ENCODE measurements around the gene ATP6V1G1. TPM values are rescaled to one million over a fixed set of nuclear protein-coding genes. Genes with fewer than 3 reads are reported as not detected.

Gene ATP6V1G1
- total RNA-seq, 1 donor from 2014 or later = 111 TPM

DNA sequence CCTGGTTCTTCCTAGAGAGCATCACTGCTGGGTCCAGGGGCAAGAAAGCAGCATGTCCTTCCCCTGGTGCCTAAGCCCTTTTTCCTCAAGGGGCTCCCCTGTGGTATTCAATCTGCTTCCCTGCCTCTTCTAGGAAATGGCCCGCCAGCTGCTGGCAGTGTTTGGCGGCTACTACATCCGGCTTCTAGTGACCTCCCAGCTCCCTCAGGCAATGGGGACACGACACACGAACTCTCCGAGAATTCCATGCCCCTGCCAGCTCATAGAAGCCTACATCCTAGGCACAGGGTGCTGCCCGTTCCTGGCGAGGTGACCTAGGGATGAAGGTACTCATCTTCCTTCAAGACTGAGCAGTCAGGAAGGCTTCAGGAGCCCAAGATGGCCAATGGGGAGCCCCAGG is 55.4 kb downstream of the ATP6V1G1 start:
- TF ChIP-seq, protein P1, sequence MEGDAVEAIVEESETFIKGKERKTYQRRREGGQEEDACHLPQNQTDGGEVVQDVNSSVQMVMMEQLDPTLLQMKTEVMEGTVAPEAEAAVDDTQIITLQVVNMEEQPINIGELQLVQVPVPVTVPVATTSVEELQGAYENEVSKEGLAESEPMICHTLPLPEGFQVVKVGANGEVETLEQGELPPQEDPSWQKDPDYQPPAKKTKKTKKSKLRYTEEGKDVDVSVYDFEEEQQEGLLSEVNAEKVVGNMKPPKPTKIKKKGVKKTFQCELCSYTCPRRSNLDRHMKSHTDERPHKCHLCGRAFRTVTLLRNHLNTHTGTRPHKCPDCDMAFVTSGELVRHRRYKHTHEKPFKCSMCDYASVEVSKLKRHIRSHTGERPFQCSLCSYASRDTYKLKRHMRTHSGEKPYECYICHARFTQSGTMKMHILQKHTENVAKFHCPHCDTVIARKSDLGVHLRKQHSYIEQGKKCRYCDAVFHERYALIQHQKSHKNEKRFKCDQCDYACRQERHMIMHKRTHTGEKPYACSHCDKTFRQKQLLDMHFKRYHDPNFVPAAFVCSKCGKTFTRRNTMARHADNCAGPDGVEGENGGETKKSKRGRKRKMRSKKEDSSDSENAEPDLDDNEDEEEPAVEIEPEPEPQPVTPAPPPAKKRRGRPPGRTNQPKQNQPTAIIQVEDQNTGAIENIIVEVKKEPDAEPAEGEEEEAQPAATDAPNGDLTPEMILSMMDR (conservative IDR thresholded peaks at IDR 0.05) = no peak
- Mint-ChIP-seq H3K36me3 (ENCODE audit: low read depth) (peaks cover 14% of the 10 kb centered on the region), H3K4me3 (no peak overlapping the region), H3K4me1 (no peaks in the 10 kb centered on the region), H3K27me3 (ENCODE audit: low read depth) (no peaks in the 10 kb centered on the region), H3K27ac (ENCODE audit: unreplicated experiment) (no peak overlapping the region), H3K9me3 (peaks cover 5% of the 10 kb centered on the region)
- DNase-seq (ENCODE audit: low read depth, low spot score) = no peak

DNA sequence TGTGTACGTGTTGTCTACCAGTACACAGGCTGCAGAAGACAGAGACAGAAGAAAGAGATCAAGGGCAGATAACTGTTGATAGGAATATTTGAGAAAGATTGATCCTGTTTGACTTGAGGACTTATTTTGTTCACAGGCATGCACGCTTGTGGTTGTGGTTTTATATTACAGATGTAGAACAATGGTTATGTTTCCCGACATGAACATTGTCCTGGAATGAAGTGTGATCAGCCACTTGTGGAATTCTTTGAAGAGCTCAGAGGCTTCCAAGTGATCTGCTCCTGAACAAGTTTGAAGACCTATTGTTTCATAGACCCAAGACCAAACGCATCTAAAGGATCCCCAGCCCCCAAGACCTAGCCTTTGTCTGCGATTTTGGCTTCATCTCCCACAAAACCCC is 56.3 kb downstream of the ATP6V1G1 start:
- Mint-ChIP-seq H3K27me3 (ENCODE audit: low read depth) (no peaks in the 10 kb centered on the region), H3K27ac (ENCODE audit: unreplicated experiment) (no peak overlapping the region), H3K4me1 (no peaks in the 10 kb centered on the region), H3K36me3 (ENCODE audit: low read depth) (peaks cover 14% of the 10 kb centered on the region), H3K4me3 (no peak overlapping the region), H3K9me3 (peaks cover 5% of the 10 kb centered on the region)
- TF ChIP-seq, protein P1 (conservative IDR thresholded peaks at IDR 0.05) = no peak
- no peak for DNase-seq (ENCODE audit: low read depth, low spot score)

Other genes with a start within 250 kb of the ATP6V1G1 start
- 13.4 and 16.6 TPM in 2 replicates for gene AKNA, start 199.8 kb upstream of the ATP6V1G1 start, total RNA-seq
- gene WHRN, start 82.3 kb upstream of the ATP6V1G1 start, total RNA-seq = 8.9 and 9.5 TPM in 2 replicates
- gene TMEM268, start 23.5 kb downstream of the ATP6V1G1 start, total RNA-seq = 9.3 and 9.8 TPM in 2 replicates
- gene TEX53, start 70.0 kb downstream of the ATP6V1G1 start, total RNA-seq = not detected in 2 replicates
- not detected in 2 replicates for gene TEX48, start 94.4 kb downstream of the ATP6V1G1 start, total RNA-seq
- not detected in 2 replicates for gene TNFSF15, start 218.3 kb downstream of the ATP6V1G1 start, total RNA-seq